ENCODE data around the gene BTG1.

BTG1 gene, protein sequence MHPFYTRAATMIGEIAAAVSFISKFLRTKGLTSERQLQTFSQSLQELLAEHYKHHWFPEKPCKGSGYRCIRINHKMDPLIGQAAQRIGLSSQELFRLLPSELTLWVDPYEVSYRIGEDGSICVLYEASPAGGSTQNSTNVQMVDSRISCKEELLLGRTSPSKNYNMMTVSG

DNA sequence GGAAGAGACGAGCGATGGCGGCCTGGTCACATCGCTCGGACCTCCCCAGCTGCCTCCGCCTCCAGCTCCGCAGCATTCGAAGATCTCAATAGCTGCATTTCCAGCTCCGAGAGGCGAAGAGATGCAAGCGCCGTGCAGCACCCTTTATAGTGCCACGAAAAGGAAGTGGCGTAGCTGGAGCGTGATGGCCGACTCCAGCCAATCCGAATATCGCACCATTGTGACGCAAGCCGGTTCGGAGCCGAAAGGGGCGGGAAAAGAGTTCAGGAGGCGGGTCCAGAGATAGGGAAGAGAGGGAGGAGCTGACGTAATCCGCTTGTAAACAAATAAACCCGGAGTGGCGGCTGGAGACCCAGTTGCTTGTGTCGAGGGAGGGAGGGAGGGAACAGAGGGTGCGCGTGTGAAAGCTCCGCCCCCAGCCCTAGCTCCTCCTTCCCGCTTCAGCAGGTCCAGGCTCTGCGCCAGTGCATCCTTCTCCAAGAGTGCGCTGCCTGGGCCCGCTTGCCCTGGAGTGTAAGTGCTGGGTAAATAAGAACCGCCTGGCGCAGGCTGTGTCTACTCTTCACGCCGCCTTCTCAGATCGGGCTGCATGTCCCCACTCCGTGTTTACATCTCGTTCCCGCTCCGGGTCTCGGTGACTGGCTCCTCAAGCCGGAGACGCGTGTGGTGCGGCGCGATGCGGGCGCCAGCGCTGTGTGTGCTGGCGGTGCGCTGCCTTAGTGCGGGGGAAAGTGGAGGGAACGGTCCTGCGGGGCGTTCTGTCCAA is at the start of gene BTG1:
TSS of gene BTG1 (minus strand) at position 116 of the 766 bp plus-strand sequence. CDS start 311 bp downstream, outside the sequence.
- DNase-seq = peak; percentile 100

DNA sequence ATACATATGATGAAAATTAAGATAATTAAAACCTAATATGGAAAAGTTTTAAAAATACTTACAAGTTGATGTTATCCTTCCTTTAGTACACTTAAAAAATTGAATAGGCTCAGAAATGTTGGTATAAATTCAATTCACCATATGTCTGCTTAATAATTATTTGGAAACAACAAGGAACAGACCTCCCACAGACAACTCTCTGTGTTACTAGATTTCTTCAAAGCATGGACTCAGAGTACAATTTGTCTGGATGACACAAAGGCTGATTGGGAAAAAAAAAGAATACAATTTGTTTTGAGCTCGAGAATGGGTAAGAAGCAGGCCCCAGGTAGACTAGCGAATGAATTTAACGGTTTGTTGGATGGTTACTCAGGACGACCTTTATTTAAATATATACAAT is 48.9 kb upstream of the BTG1 start:
- DNase-seq = no peak

GRCh38 chr12:92193846-92194245 is 48.2 kb upstream of the BTG1 start:
- DNase-seq = no peak

- no peak for DNase-seq
Measured at GRCh38 chr12:92193063-92193462, 47.4 kb upstream of the BTG1 start.

DNA sequence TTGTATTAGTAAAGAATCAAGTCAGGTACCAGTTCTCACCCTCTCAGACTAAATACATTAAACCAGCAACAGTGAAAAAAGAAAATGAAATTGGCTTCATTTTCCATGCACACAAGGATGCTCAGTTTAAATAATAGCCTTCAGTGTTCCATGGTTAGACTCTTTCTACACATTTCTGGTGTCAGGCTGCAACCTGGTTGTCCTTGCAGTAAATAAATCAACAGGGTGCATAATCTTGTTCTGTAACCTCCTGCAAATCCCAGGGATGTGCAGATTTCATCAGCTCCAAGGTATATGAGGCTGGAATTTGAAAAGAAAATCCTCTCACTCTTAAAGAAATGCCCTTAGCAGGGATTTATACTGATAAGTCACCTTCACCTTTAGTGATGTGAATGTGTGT is 46.7 kb upstream of the BTG1 start:
- DNase-seq = no peak

GRCh38 chr12:92191061-92191460 is 45.4 kb upstream of the BTG1 start:
- DNase-seq = peak; percentile 2

- no peak for DNase-seq
Measured at GRCh38 chr12:92188517-92189188, 43.0 kb upstream of the BTG1 start.

- DNase-seq = no peak
Measured at GRCh38 chr12:92186038-92186470, 40.4 kb upstream of the BTG1 start.

DNA sequence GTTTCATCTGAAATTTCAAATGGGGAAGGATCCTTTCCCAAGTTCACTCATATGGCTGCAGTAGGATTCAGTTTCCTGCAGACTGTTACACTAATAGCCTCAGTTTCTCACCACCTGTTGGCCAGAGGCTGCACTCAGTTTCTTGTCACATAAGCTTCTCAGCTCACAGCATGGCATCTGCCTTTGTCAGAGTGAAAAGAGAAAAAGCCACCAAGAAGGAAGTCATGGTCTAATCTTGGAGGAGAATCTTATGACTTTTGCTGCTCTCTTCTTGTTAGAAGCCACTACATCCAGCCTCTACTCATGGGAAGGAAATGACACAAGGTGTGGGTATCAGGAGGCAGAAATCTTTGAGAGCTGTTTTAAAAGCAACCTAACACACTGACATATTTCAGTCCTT is 39.4 kb upstream of the BTG1 start:
- peak; percentile 53 for DNase-seq

- no peak for DNase-seq
Measured at GRCh38 chr12:92183575-92183974, 37.9 kb upstream of the BTG1 start.

DNA sequence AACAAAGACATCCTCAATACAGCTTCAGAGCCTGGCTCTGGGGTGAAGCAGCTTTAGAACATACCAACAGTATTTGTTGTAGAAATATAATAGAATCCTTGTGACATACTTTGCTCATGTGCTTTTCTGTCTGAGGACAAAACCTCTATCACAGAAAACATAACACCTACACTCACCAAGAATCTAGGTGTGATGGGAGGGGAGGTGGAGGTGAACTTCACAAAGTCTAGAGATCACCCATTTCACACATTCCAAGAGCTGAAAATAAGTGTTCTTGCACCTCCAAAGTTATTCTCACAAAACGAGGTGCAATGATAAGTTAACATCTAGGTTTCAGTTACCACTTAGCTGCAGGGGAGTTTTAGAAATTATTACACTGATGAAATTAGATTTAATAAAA is 32.7 kb upstream of the BTG1 start:
- no peak for DNase-seq

DNA sequence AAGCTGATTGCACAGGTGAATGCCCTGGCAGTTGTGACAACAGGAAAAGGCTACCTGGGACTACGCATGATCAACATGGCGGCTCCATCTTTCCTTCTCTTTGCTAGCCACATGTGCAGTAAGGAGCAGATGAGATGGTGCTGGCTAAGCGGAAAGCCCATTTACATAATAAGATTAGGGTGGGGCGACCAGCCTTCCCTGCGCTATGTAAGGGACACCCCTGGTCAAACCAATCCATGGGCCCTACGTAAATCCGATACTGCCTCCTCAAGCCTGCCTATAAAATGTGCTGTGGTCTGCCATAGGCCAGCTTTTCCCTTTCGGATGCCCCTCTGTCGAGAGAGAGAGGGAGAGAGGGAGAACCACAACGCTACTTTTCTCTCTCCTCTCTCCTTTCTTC is 31.0 kb upstream of the BTG1 start:
- DNase-seq = no peak

DNA sequence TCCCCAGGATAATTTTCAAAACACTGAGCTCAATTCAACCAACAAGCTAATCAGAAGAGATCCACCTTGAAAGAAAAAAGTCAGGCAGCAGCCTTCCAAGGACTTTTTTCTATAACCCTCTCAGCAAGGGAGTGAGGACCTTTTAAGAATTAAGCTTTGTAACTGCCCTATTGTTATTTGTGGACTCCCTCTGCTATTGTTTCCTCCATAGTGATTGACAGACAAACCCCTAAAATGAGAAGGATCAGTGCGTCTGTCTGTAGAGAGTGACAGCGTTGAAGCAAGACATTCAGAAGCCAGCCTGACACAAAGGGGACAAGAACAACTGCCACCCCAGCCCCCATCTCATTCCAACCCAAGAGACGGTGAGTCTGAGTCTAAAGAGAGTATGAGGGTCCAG is 30.3 kb upstream of the BTG1 start:
- no peak for DNase-seq

DNA sequence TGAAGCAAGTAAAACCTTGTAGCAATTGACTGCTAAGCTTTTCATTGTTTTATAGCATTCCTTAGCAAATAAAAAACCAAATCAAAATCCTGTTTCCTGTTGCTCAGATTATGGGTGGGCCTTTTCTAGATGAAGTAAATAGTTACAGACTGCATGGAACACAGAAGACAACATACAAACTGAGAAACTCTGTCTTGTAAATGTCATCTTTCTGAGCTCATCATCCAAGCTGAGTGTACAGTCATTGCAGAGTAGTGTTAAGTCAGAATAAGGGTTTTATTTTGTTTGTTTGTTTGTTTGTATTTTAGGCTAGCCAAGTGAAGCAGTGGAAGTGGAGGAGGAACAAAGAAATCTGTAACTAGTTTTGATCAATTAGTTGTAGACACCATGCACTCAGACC is 24.4 kb upstream of the BTG1 start:
- DNase-seq = no peak

DNA sequence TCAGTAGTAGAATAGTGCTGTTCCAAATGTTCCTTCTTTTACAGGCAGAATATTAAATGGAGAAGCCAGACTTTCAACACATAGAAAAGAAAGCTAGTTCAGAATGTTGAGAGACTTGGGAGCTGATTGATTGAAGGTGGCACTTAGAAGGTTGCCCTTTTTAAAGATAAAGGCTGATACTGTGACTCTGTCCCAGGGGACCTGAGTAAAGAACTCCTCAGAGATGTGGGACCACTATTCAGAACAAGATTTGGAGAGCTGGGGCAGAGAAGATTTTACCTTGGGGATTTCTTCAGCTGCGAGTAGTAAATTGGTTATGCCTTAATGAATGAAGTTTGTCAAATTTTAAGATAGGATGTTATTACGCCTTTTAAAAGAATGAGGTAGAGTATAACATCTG is 21.4 kb upstream of the BTG1 start:
- DNase-seq = no peak

GRCh38 chr12:92164712-92165111 is 19.1 kb upstream of the BTG1 start:
- no peak for DNase-seq

DNA sequence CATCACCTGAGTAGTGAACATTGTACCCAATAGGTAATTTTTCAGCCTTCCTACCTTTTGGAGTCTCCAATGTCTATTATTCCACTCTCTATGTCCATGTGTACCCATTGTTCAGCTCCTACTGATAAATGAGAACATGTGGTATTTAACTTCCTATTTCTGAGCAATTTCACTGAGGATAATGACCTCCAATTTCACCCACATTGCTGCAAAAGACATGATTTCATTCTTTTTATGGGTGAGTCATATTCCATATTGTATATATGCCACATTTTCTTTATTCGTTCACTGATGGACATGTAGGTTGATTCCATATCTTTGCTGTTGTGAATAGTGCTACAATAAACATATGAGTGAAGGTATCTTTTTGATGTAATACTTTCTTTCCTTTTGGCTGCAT is 16.4 kb upstream of the BTG1 start:
- DNase-seq = no peak

- peak; percentile 32 for DNase-seq
Measured at GRCh38 chr12:92158796-92159439, 13.3 kb upstream of the BTG1 start.

GRCh38 chr12:92156704-92157395 is 11.2 kb upstream of the BTG1 start:
- no peak for DNase-seq

GRCh38 chr12:92156139-92156538 is 10.5 kb upstream of the BTG1 start:
- DNase-seq = no peak

DNA sequence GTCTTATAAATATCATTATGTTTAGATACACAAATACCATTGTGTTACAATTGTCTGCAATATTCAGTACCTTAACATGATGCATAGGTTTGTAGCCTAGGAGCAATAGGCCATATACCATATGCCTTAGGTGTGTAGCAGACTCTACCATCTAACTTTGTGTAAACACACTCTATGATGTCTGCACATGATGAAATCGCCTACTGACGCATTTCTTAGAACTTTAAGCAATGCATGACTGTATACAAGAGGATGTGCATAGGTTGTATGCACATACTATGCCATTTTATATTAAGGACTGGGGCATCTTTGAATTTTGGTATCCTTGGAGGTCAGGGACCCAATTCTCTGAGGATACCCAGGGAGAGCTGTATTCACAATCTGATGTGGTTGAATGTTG is 10.1 kb upstream of the BTG1 start:
- no peak for DNase-seq

DNA sequence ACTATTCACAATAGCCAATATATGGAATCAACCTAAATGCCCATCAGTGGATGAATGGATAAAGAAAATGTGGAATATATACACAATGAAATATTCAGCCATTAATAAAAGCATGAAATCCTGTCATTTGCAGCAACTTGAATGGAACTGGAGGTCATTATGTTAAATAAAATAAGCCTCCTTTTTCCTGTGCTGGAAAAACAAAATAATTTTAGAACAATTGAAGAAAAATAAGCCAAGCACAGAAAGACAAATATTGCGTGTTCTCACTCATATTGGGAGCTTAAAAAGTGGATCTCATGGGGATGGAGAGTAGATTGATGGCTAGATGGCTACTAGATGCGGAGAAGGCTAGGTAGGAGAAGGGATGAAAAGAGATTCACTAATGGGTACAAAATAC is 6.3 kb upstream of the BTG1 start:
- no peak for DNase-seq

GRCh38 chr12:92149563-92149962 is 3.9 kb upstream of the BTG1 start:
- peak; percentile 33 for DNase-seq

All from hematopoietic multipotent progenitor cell treated with erythropoietin and hydrocortisone succinate and interleukin-3 and kit ligand, for 6 days (in vitro differentiated cells).